ENCODE results near the gene GCG.

The GCG gene

DNA sequence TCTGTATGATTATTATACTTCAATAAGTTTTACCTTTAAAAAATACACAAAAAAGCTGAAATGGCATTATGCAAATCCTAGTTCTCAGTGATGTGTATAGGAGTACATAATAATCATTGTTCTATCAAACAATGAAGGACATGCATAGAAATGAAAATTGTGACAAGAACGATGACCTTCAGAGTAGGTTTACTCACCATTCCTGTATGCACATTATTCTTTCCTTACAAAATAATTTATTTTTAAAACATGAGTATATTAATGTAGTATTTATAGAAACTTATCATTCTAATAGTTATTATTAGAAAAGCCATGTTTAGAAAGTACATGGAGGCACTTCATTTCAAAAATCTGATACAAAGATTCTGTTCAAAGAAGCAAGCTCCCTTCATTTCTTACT, 45.3 kb downstream of the GCG start:
- in situ Hi-C loops (cut with MboI; ENCODE audit: low sequenced_read_pairs): no loop called here

DNA sequence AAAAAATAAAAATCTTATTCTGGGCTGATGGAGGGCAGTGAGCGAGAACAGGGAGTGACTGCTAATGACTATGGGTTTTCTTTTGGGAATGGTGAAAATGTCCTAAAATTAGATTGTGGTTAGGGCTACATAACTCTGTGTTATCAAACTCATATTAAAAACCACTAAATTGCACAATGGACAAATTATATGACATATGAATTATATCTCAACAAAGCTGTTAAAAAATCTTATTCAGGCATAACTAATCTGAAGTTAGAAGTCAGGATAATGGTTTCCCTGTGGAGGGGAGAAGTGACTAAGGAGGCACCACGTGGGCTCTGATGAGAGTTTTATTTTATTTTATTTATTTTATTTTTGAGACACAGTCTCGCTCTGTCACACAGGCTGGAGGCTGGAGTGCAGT, 45.9 kb downstream of the GCG start:
- in situ Hi-C loops (cut with MboI; ENCODE audit: low sequenced_read_pairs): no loop called here

DNA sequence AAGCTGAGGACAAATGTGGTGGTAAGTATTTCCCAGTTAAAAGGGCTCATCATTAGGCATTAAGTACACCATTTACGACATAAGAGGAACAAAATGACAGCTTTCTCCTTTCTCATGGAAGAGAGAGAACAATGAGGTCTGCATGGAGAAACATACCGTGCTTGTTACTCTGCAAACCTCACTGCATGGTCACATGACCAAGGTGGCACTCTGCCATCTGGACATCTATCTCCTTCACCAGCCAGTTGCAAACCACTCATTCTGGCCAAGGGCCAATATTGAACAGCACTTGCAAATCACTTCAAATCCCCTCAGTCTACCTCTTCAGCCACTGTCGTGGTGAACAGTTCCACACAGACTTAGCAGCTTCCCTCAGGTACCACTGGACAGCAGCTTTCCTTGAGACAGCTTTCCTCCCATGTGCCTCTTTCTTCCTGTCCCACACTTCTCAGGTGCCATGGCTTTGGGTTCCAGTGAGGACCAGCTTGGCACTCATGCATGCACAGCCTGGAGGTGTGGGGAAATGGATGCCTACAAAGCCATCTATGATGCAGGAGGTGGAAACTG, 48.5 kb downstream of the GCG start:
- in situ Hi-C loops (cut with MboI; ENCODE audit: low sequenced_read_pairs): no loop called here

DNA sequence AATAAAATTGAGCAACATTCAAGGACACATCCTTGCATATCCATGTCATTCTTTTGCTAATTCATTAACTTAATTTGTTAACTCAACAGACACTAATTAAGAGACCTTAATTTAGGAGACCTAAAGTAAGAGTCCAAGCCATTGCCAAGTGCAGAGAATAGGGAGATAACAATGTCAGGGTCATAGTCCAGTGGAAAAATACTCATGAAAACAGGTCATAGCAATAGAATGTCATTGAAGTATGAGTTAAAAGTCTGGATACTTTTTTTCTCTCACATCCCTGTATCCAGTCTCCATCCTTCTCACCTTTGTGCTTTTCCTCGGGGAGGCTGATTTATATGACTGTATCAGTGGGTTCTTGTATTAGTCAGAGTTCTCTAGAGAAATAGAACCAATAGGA, 51.5 kb downstream of the GCG start:
- in situ Hi-C loops (cut with MboI; ENCODE audit: low sequenced_read_pairs): no loop called here

DNA sequence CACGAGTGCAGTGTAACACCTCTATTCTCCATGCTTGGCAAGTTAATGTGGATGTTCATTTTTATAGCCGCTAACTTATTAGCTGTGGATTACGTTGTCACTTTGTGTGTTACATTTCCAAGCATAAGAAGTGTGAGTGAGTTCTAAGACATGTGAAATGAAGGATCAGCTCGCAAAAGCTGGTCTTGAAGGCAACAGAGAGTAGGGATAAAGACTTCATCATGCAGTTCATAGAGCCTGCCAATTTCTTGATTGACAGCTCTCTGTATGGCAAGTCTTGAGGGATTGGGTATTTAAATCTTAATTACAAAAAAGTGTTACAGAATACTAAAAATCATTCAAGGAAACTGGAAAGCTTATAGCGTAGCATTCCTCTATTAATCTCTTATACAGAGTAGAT, 52.2 kb downstream of the GCG start:
- in situ Hi-C loops (cut with MboI; ENCODE audit: low sequenced_read_pairs): no loop called here
